ENCODE measurements around the gene STXBP1. TPM values are rescaled to one million over a fixed set of nuclear protein-coding genes. Genes with fewer than 3 reads are reported as not detected.

STXBP1 gene
- total and polyA plus RNA-seq, 2 of the 4 experiments (the other 2 are of a cell fraction) = 15.8 to 22.6 TPM

GRCh38 chr9:127735530-127736185 lies 123.6 kb downstream of the STXBP1 start:
- WGBS, 2 experiments (ENCODE audit: extremely low coverage in 2 of 2, insufficient read length in 1 of 2) = 52% methylated on average over 3 of the region's 15 CpGs; no CpG with 5 or more reads in 1 of the 2 experiments
- BruUV-seq (replicated peaks) = no TSS peak

More at GRCh38 chr9:127735530-127736185, 123.6 kb downstream of the STXBP1 start:
- Histone ChIP-seq H3K9ac (ENCODE audit: low read depth, low read length) (no peak overlapping the region), H2BK5ac (ENCODE audit: low read depth, low read length, poor library complexity, severe bottlenecking) (no peak overlapping the region), H3K4ac (ENCODE audit: low read depth, low read length) (no peak overlapping the region), H2AK5ac (ENCODE audit: low read depth, low read length) (0 out of 2 replicates have a peak overlapping the region, but pooled peaks have one; percentile 4), H3K18ac (ENCODE audit: low read depth, low read length) (no peak overlapping the region), H2BK15ac (ENCODE audit: low read depth, low read length) (no peak overlapping the region), H3K56ac (ENCODE audit: extremely low read depth, insufficient read depth, low read length) (no peak overlapping the region), H3K36me3 (ENCODE audit: control insufficient read depth, insufficient read depth, low read length) (peaks cover 5% of the 10 kb centered on the region; the same call in 1 of the 2 replicates), H4K5ac (ENCODE audit: low read depth, low read length) (no peak overlapping the region), H3K4me3 (ENCODE audit: insufficient read depth, low read depth, low read length) (no peak overlapping the region), H4K20me1 (ENCODE audit: insufficient read depth, low read length) (peaks cover 7% of the 10 kb centered on the region; the same call in 1 of the 2 replicates), H3K23ac (ENCODE audit: low read depth, low read length) (no peak overlapping the region), H3K4me2 (ENCODE audit: low read depth, low read length) (peak overlapping the region; percentile 56), H3K9me3 (ENCODE audit: control insufficient read depth, insufficient read depth, low read length) (no peaks in the 10 kb centered on the region), H3K9me1 (ENCODE audit: insufficient read depth, low read length) (0 out of 2 replicates have a peak, but pooled peaks cover 5% of the 10 kb centered on the region), H3K27ac (ENCODE audit: insufficient read depth, low read length) (no peak overlapping the region), H3K4me1 (ENCODE audit: control insufficient read depth, insufficient read depth, low read length) (peaks cover 6% of the 10 kb centered on the region), H2AK9ac (replicated peaks; ENCODE audit: low read depth, low read length, poor library complexity) (peak overlapping the region; percentile 76), H2AFZ (replicated peaks; ENCODE audit: low read length, poor library complexity) (peak overlapping the region; percentile 95), H4K8ac (ENCODE audit: low read depth in 2 of 2, low read length in 2 of 2) (no peak overlapping the region), H3K14ac (replicated peaks; ENCODE audit: low read depth, low read length) (no peak overlapping the region), H2BK20ac (ENCODE audit: low read depth, low read length) (no peak overlapping the region), H3K27me3 (ENCODE audit: control insufficient read depth, insufficient read depth, low read length) (0 out of 2 replicates have a peak, but pooled peaks cover 3% of the 10 kb centered on the region), H4K91ac (ENCODE audit: insufficient read depth, low read depth, low read length) (no peak overlapping the region), H2BK120ac (ENCODE audit: low read depth, low read length) (no peak overlapping the region), H3K79me1 (ENCODE audit: low read depth in 1 of 2, low read length in 2 of 2) (peaks cover 4 to 12% of the 10 kb centered on the region in 2 experiments; a peak in 2 of 4 replicates)
- CTCF ChIA-PET = interaction anchor here (0.9 to 2.0 kb wide), 5 partner anchors 14 to 188 kb away, joined by 3 to 12 read pairs (median 3); no protein-coding TSS in a partner anchor
- intact Hi-C loops (cut with micrococcal nuclease) (loop anchor here (1.0 to 2.0 kb wide), 4 partner anchors 50 to 186 kb away; partner anchors contain the start of gene STXBP1), in situ Hi-C loops (cut with MboI; ENCODE audit: low sequenced_read_pairs) (loop anchor here (5.0 kb wide), 1 partner anchor 47 kb away; no protein-coding TSS in a partner anchor), dilution Hi-C loops (cut with HindIII; ENCODE audit: low sequenced_read_pairs, unreplicated experiment) (no loop called here)
- DNase-seq (no peak), ATAC-seq (ENCODE audit: low read depth) (no peak)
- POLR2A ChIA-PET (ENCODE audit: unreplicated experiment) = no interaction called here
- TF ChIP-seq FOS (IDR thresholded peaks at IDR 0.05; ENCODE audit: low read depth, low read length) = no peak
- TF ChIP-seq BHLHE40 (IDR thresholded peaks at IDR 0.05; ENCODE audit: low read depth, low read length) = peak; percentile 54
